OCI-LY1 (cell line): ENCODE data around the gene FAM83G.

Source experiments
- EZH2 ChIP-seq: fragments of 200-600 bp; sonication (generic), shearing (Covaris generic); IDR thresholded peaks from 2 replicates; pipeline ENCODE4 v1.8.0; 2017; ENCODE audit warnings: borderline replicate concordance, mixed run types, mild to moderate bottlenecking, antibody characterized with exemption, low read length, moderate library complexity, mixed read lengths
- TF ChIP-seq, protein P1 (sequence below): fragments of 200-600 bp; sonication (generic), shearing (Covaris generic); IDR thresholded peaks from 2 replicates; pipeline ENCODE4 v1.5.1; 2017; ENCODE audit warnings: mild to moderate bottlenecking, antibody characterized with exemption, low read length, moderate library complexity, mixed read lengths

DNA sequence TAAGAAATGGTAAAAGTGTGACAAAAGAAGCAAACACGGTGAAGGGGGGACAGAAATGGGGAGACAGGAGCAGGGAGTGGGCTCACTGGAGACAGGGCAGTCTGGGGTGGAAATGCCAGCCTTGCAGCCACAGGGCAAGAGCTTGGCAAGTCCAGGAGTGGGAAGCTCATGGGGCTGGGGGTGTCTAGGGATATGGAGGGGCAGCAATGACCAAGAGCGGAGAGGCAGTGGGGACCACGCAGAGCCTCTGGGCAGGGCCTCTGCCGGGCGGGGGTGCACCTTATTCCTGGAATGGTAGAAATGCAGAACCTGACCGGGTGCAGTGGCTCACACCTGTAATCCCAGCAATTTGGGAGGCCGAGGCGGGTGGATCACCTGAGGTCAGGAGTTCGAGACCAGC lies 40.0 kb downstream of the FAM83G start:
- TF ChIP-seq, protein P1, sequence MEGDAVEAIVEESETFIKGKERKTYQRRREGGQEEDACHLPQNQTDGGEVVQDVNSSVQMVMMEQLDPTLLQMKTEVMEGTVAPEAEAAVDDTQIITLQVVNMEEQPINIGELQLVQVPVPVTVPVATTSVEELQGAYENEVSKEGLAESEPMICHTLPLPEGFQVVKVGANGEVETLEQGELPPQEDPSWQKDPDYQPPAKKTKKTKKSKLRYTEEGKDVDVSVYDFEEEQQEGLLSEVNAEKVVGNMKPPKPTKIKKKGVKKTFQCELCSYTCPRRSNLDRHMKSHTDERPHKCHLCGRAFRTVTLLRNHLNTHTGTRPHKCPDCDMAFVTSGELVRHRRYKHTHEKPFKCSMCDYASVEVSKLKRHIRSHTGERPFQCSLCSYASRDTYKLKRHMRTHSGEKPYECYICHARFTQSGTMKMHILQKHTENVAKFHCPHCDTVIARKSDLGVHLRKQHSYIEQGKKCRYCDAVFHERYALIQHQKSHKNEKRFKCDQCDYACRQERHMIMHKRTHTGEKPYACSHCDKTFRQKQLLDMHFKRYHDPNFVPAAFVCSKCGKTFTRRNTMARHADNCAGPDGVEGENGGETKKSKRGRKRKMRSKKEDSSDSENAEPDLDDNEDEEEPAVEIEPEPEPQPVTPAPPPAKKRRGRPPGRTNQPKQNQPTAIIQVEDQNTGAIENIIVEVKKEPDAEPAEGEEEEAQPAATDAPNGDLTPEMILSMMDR: no peak
- no peak for TF ChIP-seq EZH2
